NOMO-1 treated with dmso at 0.1 percent for 144 hours (cell line): ENCODE measurements around the gene ATG9B.

Experiments
- DNase-seq: peaks from one replicate; lab custom pipeline; 2025; ENCODE audit not compliant: unreplicated experiment; lab: John Stamatoyannopoulos, UW

ATG9B gene

DNA sequence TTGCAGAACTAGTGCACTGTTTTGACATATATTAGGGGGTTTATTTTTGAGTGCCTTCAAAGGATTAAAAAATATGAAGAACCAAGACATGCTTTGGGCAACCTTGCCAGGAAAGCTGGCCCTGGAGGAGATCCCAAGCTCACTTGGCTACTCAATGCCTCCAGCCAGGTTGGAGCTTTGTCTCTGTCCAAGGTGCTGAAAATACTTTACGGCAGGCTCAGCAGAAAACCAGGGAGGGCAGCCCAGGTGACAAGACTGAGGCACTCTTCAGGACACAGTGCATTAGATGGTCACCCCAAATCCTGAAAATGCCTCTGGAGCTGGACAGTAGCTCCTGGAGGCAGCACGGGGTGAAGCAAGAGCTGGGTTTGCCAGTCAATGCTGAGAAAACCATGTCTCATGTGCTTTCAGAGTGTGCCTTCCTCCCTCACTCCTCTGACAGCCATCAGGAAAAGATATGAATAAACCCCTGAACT lies 40.4 kb downstream of the ATG9B start:
- no peak for DNase-seq

DNA sequence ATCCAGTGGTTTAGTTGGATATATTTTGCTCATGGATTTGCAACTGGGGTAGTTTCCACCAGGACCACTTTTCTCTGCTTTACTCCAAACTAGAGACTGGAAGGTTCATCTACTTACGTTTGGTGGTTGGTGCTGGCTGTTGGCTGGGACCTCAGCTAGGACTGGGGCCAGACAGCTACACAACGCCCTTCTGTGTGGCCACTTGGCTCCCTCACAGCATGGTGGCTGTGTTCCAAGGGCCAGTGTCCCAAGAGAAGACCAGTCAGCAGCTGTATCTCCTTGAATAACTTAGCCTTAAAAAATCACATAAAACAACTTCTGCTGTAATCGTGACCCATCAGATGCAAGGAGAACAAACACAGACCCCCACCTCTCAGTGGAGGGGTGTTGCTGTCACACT lies 41.9 kb downstream of the ATG9B start:
- DNase-seq, result no peak

DNA sequence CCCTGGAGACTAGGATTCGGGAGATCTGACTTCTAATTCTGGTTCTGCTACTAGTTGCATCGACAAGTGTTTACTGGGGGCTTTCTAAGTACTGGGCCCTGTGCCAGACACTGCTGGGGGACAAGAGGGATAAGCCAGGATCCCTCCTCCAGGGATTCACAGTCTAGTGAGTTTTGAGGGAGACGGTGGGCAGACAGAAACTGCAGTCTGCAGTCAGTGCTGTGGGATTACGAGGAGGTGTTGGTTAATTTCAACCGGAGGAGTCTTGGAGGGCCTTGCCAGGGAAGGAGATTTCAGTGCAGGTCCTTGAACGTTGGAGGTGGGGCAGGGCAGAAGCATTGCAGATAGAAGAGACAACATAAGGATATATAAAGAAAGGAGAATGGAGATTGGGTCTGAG lies 42.6 kb downstream of the ATG9B start:
- DNase-seq, result no peak

DNA sequence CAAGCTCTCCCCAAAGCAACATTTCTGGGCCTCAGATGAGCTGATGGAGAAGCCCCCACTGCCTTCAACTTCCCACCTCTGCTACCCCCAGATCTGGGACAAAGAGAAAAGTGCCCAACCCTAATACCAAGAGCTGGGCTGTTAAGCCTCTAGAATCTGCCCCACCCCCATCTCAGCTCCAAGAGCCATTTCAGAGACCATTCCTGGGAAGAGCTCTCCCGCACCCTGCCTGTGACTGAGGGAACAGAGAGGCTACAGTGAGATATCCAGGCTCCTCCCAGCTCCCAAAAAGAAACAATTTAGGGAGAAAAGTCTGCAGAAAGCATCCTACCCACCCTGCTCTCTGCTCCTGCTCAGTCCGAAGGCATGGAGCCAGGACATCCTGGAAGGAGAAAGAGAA lies 43.6 kb downstream of the ATG9B start:
- no peak for DNase-seq

DNA sequence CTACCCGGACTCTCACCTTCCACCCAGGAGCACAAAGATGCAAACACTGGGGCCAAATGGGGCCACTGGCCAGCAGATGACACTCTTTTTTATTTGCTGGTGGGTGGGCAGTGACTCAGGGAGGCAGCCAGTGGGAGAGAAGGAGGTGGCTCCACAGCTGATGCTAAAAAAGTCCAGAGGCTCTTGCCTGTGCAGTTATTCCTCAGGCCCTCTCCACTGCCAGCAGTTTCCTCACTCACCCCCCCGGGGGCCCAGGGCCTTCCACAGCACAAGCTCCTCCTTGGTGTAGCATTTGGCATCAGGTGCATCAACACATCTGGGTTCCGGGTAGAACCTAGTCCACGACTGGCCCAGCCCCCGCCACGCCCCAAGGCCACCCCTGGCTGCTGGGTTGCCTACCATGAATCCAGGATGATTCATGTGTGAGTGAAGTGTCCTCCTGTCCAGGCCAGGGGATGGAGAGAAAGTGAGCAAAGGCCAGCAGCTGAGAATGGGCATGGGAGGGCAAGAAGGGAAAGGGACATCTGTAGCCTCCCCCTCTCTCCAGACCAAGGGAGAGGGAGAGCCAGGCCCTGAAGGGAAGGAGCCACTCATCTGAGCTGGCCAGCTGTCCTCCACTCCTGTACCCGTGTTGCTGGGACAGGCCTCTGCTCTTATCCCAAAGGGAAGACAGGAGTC lies 44.4 kb downstream of the ATG9B start:
- no peak for DNase-seq

DNA sequence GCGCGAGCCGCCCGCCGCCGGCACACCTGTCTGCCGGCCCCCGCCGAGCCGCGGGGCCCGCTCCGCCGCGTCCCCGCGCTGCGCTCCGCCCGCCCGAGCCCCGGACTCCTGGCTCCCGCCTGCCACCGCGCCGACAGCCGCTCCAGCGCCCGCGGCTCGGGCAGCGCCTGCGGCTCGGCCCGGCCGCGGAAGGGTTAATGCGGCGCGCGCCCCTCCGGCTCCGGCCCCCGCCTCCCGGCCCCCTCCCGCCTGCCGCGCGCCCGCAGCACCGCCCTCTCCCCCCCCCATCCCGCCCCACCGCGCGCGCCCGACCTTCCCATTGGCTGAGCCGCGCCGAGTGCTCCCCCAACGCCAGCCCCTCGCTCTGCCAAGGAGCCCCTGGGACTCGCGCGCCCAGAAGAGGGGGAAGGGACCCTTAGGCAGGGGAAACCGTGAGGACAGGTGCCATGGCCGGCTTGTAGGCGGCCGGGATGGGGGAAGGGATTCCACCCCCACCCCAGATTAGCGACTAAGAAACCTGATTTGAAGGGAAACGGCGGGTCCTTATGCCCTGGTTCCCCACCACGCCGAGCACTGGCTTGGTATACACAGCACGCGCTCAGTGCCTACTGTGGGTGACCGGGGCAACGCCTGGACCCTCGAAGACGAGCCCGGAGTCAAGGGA lies 46.0 kb downstream of the ATG9B start, which contains the start of gene KCNH2:
Gene KCNH2, minus strand, starts transcription at position 196 of the 664 bp plus-strand sequence. CDS start 408 bp downstream, outside the sequence.
- DNase-seq, result no peak

DNA sequence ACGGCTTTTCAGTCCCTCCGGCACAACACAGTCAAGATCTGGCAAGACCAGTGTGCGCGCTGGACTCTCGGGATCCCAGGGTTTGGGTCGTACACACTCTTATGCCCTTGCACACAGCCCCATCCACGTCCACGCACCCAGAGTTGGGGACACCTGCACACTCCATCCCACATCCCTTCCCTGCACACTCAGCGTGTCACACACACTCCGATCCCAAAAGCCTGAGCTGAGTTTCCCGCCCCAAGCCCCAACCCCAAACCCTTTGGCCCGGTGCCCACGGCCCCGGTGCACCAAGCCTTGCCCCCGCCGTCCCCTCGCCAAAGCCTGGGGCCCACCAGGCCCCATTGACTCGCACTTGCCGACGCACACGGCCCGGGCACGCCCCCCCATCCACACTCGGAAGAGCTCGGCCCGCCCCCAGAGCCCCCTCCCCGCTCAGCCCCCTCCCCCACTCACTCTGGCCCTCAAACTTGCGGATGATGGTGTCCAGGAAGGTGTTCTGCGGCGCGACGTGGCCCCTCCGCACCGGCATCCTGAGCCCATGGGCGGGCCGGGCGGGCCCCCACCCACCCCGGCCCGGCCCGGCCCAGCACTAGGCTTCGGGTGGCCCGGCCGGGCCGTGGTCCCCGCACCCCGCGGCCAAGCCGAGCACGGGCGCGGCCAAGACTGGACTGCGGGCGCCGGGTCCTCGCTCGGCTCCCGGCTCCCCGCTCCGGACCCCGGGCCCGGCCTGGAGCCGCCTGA lies 46.7 kb downstream of the ATG9B start:
- DNase-seq, result no peak

DNA sequence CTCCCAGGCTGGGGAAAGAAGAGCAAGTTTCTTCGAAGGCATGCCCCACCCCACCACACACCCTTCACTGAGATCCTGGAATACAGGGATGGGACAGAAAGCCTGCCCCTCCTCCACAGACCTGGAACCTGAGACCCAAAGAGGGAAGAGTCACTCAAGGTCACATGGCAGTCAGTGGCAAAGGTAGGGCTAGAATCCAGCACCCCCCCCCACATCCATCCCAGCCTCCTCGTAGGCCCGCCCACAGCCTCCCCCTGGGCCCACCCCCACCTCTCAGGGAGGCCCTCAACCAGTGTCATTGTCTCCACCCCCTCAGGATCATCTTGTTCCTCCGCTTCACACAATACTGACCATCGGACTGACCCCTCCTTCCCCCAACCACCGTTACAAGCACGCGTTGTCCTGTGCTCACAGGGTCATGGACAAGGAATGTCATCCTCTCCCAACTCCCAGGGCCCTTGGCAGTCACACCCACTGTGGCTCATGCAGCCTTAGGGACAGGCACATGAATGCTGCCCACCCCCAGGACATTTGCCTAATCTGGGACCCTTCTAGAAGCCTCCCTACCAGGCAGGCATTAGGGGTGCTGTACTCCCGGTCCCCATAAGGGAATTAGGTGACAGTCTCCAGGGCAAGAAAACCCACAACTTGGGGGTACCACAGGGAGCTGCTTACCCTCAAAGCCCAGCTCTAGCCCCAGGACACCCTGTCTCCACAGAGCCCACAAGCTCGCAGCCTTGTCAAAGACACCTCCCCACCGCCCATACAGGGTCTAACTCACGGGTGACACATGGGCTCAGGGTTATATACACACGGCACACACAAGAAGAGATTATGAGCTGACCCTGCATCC lies 47.5 kb downstream of the ATG9B start:
- no peak for DNase-seq

GRCh38 chr7:150975536-150976319 lies 48.6 kb downstream of the ATG9B start:
- DNase-seq, result no peak

DNA sequence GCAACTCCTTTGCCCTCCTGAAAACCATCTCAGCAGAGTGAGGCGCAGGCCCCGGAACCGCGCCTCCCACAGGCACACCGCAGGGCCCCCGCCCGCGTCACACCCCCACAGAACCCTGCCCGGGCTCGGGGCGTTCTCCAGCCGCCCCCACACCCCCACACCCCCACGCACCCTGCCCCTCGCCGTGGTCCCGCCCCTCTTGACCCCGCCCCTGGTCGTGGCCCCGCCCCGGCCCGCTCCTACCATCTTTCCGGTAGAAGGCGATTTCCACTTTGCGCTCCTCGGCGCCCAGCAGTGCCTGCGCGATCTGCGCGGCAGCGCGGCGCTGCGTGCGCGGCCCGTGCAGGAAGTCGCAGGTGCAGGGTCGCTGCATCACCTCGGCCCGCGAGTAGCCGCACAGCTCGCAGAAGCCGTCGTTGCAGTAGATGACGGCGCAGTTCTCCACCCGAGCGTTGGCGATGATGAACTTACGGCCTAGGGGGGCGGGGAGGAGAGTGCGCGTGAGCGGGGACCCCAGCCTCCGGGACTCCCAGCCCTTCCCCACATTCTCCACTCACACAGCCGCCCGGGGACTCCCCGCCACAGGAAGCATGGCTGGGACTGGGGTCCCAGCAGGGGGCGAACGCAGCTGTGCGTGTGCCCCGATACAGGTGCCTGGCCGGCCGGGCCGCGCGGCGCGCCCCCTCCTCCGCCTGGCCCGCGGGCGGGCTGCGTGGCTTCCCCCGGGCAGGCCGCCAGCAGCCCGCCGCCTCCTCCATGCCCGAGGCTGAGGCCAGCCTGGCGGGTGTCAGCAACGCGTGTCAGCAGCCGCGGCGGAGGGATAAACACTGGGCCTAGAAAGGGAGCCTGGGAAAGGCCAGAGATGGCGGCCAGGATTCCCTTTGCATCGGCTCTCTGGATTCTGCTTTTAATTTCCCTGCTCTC lies 49.6 kb downstream of the ATG9B start:
- DNase-seq, result no peak

- no peak for DNase-seq
These were observed 50.5 kb downstream of the ATG9B start for GRCh38 chr7:150973571-150974451.

DNA sequence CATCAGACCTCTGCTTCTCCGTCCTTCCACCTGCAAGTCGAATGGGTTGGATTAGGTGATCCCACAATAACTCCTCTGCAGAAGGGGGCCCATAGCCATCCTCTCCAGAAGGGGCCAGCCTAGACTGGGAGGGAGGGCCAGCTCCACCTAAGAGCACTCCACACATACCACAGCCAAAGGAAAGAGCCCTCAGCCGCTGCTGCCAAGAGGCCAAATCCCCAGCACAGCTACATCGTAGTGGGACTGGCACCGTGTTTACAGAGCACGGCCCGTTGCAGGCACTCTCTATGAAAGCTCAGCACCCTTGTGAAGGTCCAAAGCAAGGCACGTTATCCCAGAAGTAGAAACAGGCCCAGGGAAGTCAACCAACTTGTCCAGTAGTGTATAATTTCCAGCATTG lies 51.6 kb downstream of the ATG9B start:
- no peak for DNase-seq

GRCh38 chr7:150972023-150972468 lies 52.2 kb downstream of the ATG9B start:
- DNase-seq, result no peak

DNA sequence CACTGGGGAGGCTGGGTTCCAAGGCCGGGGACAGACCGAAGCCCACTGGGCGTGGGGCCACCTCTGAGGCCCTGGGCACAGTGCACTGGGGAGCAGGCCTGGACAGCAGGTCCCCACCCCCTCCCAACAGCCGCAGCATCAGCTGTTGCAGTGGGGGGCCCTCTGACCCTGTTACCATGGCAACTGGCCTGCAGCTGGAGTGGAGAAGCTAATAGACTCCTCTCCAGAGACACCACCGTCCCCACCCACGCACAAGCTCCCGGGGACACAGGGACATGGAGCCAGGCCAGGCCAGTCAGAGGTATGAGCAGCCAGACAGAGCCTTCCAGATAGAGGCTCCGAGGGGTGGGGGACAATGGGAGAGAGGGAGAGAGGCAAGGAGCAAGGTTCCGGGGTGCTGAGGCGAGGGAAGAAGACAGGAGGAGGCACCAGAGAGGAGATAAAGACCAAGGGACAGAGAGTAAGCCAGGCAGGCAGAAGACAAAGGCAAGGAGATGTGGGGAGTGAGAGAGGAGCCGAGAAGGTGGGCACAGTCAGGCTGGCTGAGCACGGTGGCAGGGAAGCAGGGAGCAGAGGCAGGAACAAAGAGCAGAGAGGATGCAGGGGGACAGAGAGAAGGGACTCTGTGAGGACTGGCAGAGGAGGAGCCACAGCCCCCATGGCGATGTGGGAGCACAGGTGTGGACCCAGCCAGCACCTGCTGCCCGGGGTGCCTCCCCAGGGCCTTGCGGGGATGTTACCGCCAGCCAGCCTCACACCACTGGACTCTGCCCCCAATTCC lies 52.9 kb downstream of the ATG9B start:
- DNase-seq, result no peak

DNA sequence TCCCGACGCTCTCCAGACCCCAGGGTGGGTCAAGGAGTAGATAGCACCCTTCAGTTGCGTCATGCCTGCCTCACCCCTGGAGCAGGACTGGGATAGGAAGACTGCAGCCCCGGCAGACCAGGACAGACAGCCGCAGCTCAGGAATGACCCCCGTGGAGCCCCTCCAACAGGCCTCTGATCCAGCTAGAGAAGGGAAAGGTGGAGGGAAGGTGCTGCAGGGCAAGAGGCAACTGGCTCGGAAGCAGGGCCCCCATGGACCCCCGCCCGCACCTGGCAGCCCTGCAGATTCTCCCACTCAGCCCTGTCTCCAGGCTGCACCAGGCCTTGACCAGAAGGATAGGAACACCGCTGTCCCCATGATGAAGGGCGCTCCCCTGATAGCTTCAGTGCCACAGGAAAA lies 53.9 kb downstream of the ATG9B start:
- DNase-seq, result no peak

DNA sequence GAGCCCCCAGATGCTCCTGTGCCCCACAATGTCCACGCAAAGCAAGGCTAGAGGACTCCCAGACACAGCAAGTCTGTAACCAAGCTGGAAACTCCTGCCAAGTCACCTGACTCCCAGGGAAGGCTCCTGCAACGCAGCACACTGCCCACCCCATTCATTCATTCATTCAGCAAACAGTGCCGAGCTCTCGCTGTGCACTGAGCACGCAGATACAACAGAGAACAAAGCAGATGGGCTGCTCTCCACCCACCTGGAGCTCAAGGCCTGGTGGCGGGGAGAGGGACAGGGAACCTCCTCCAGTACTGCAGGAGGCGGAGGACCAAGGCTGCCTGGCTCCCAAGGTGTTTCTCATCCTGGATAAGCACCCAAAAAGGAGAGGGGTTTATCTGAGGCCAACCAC lies 54.8 kb downstream of the ATG9B start:
- DNase-seq, result no peak

GRCh38 chr7:150968734-150969372 lies 55.4 kb downstream of the ATG9B start:
- DNase-seq, result no peak
